GM12891 (cell line): ENCODE data around the gene SPATS2.

Source experiments
- DNase-seq: peaks from one replicate; pipeline ENCODE4 v3.0.0; 2011; ENCODE audit warnings: low spot score; ENCODE audit not compliant: insufficient read length
- FAIRE-seq: peaks from 2 replicates; lab custom pipeline; 2011; peaks lifted over from hg19 to GRCh38; lab: Jason Lieb, UNC
- PAX5 ChIP-seq: IDR thresholded peaks from 2 replicates; pipeline ENCODE4 v1.6.1; 2011; ENCODE audit warnings: low read length, moderate library complexity, mild to moderate bottlenecking; ENCODE audit not compliant: insufficient read depth, severe bottlenecking
- POLR2A ChIP-seq: IDR thresholded peaks from 2 replicates; pipeline ENCODE4 v1.6.1; 2011; ENCODE audit warnings: low read depth, low read length, control low read depth
- POLR2AphosphoS5 ChIP-seq: IDR thresholded peaks from 2 replicates; pipeline ENCODE4 v1.6.1; 2011; ENCODE audit warnings: low read depth, low read length, control low read depth
- POU2F2 ChIP-seq: IDR thresholded peaks from 2 replicates; pipeline ENCODE4 v1.6.1; 2011; ENCODE audit warnings: low read depth, mild to moderate bottlenecking, control low read depth, low read length, moderate library complexity
- SPI1 ChIP-seq: IDR thresholded peaks from 2 replicates; pipeline ENCODE4 v1.6.1; 2011; ENCODE audit warnings: low read depth, low read length, control low read depth
- TAF1 ChIP-seq: IDR thresholded peaks from 2 replicates; pipeline ENCODE4 v1.6.1; 2011; ENCODE audit warnings: low read depth, low read length, control low read depth

Gene SPATS2

DNA sequence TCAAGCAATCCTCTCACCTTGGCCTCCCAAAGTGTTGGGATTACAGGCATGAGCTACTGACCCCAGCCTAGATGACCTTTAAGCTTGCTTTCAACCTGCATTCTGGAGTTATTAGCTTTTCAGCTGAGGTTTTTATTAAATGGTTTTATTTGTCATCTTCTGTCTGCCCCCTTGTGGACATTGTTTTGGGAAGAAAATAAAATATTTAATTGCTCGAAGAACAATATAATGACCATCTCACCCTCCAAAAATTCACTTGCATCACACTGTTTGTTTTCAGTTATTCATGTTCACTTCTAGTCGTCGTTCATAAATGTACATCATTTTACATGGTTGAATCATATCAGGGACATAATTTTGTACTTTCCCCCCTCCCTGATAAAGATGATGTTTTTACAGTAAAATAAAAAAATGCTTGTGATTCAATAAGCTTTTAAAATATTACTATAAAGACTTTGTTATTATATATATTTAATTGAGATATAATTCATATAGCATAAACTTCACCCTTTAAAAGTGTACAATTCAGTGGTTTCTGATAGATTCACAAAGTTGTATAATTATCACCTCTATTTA lies 10.1 kb upstream of the SPATS2 start:
- DNase-seq, result peak; percentile 10
- FAIRE-seq, result no peak
- no peak for TF ChIP-seq SPI1
- no peak for TF ChIP-seq POLR2AphosphoS5
- TF ChIP-seq PAX5, result no peak
- no peak for TF ChIP-seq POLR2A
- TF ChIP-seq TAF1, result no peak
- no peak for TF ChIP-seq POU2F2

DNA sequence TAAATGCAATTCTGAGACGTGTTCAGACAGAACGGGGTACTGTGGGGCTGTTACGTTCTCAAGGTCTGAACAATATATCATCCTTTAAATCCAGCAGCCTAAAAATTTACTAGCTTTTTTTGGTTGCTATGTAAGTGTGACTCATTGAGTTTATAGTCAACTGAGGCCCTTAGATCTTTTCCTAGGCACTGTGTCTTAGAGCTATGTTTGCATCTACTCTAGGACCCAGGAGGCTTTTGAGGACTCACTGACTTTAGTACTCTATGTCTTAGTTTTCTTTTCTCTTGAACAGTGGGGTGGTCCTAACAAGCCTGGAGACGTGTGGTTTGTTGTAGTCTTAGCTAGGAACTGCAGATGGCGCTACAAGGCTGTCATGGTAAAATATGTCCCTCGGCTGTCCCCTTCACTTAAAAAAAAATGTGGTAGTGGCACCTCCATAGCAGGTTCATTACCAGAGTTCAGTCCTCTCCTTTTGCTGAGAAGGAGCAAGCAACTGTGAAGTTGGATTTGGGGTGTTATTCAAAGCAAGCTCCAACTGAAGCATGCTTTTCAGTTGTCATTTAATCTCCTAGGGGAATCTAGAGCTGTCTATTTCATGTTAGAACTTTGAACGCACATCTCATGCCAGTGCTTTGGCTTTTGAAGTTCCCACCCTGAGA lies 8.7 kb upstream of the SPATS2 start:
- FAIRE-seq, result peak; percentile 76
- TF ChIP-seq SPI1 (no peak), POU2F2 (no peak), TAF1 (no peak), PAX5 (no peak), POLR2A (no peak), POLR2AphosphoS5 (no peak)
- peak; percentile 43 for DNase-seq

DNA sequence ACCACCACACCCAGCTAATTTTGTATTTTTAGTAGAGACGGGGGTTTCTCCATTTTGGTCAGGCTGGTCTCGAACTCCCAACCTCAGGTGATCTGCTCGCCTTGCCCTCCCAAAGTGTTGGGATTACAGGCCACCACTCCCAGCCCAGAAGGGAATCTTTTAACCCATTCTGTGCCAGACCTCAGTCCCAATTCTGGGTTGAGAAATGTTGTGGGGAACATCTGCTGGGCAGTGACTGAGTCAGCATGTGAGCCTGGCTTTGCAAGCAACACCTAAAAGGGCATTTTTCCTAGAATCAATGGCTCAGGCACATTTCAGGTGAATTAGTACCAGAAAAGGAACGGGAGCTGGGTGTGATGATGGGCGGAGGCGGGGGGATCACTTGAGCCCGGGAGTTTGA lies 7.6 kb upstream of the SPATS2 start:
- no peak for FAIRE-seq
- TF ChIP-seq POLR2A (no peak), PAX5 (no peak), SPI1 (no peak), TAF1 (no peak), POLR2AphosphoS5 (no peak), POU2F2 (no peak)
- no peak for DNase-seq

DNA sequence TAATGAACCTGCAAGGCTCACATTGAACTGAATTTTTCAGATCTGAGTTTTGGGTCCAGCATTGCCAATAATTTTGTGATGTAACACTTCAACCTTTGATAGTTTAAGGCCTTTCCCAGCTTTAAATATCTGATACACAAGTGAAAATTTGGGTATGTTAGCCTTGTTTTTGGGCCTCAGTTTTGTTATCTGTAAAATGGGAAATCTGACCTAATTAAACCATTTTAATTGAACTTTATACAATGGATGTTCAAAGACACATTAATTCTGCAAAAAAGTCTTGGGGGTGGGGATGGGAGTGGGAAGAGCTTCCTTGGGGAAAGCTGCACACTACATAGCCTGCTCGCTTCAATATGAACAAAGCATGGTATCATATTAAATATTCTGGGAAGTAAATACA lies 5.2 kb upstream of the SPATS2 start:
- DNase-seq (no peak), FAIRE-seq (no peak)
- TF ChIP-seq PAX5 (no peak), POLR2A (no peak), POLR2AphosphoS5 (no peak), SPI1 (no peak), POU2F2 (no peak), TAF1 (no peak)

DNA sequence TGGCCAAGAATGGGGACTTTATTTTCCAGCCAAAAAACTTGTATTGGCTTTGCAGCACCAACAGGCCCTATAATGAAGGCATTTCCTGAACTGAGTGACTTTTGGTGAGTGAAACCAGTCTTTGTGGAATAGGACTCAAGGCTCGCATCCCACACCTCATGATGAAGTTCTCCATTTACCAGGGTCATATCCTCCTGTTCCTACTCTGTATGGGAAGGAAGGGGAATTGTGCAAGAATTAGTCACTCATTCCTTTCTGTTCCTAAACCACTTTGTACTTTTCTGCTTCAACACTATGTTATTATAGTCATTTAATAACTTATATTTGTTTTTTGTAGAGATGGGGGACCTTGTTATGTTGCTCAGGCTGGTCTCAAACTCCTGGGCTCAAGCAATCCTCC lies 2.3 kb upstream of the SPATS2 start:
- no peak for FAIRE-seq
- TF ChIP-seq SPI1 (no peak), POU2F2 (no peak), PAX5 (no peak), TAF1 (no peak), POLR2A (no peak), POLR2AphosphoS5 (no peak)
- DNase-seq, result no peak

DNA sequence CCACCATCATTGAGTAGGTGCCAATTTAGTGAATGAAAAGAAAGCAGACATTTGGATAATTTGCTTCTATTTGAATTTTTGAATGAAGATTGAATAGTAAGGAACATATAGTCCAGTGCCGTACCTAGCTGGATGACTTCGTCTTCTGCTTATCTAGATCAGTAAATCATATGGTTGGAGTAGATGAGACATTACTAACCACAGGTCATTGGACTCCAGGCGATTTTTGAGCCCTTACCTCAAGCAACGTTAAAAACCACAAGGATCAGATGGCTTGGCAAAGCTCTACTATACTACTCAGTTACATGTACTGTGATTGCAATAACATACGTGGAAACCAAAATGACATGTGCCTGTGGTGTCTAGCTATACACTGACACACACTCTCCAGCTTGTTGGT lies 1.7 kb upstream of the SPATS2 start:
- DNase-seq (no peak), FAIRE-seq (peak; percentile 50)
- TF ChIP-seq TAF1 (no peak), POLR2AphosphoS5 (no peak), SPI1 (no peak), PAX5 (no peak), POU2F2 (no peak), POLR2A (no peak)

DNA sequence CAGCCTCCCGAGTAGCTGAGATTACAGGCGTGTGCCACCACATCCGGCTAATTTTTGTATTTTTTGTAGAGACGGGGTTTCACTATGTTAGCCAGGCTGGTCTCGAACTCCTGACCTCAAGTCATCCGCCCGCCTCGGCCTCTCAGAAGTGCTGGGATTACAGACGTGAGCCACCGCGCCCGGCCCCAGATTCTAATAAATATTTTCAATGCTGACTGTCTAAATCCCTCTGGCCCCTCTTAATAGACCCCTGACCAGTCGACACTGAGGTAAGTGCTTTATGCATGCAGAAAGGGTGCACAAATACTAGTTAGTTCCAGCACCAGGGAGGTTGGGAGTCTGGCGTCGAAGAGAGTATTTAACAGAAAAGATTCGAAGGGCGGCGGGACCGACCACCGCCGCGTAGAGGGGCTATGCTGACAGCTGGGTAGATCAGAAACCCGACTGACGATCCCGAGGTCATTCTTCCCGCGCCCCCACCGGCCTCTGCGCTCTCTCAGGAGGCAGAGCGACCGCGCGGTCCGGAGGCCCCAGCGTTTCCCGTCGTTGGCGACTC lies 1.1 kb upstream of the SPATS2 start:
- DNase-seq, result no peak
- FAIRE-seq, result no peak
- TF ChIP-seq SPI1 (0 out of 2 replicates have a peak, but pooled peaks have one; percentile 0), POLR2A (no peak)

DNA sequence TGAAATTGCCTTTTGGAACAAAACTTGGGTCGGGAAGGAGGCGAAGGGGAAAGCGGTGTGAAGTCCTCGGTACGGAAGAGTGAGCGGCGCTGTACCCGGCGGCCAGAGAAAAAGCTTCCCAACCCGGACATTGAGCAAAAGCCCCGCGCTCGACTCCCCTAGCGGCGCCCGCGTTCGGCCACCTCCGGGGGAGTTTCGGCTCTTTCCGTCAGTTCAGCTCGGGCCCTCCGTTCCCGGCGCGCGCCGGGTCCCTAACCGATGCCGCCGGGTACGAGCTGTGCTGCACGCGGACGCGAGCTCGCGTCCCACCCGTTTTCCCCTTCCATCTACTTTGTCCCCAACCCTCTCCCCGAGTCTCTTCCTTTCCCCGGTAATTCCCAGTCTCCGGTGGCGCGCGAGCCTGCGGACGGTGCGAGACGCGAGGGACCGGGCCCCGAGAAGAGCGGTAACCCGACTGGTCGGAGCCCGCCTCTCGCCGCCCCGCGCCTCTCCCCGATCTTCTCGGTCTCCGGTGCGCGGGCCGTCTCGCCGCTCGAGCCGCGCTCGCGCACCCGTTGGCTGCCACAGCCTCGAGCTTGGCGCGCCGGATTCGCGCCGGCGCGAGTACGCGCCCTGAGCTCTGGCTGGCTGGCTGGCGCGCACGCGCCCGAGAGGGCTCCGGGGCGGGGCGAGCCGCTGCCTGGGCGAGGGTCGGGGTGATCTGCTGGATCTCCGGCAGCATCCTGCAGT lies 446 bp upstream of the SPATS2 start:
- FAIRE-seq (peak; percentile 90), DNase-seq (peak; percentile 85)
- TF ChIP-seq POLR2A (0 out of 2 replicates have a peak, but pooled peaks have one; percentile 46), PAX5 (peak; percentile 19), POU2F2 (0 out of 2 replicates have a peak, but pooled peaks have one; percentile 17), POLR2AphosphoS5 (no peak)

DNA sequence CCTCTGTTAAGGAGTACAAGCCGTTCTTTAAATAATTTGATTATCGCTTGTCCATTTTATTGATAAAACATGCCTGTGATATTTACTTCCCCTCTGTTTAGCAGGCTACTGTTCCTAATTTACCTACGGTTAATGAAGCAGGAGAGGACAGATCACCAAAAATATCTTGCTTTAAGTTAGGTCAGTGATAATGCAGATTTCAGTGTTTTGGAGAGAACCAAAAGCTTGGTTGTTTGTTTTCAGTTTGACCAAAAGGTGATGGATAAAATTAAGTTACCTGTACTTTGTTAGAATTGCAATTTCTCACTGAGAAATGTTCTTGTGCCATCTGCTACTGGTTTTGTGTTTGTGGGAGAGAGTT lies 958 bp downstream of the SPATS2 start:
- no peak for TF ChIP-seq POLR2A
- TF ChIP-seq POU2F2, result no peak
- TF ChIP-seq SPI1, result no peak
- TF ChIP-seq PAX5, result no peak
- no peak for TF ChIP-seq POLR2AphosphoS5
- TF ChIP-seq TAF1, result no peak
- no peak for FAIRE-seq
- no peak for DNase-seq
